HG03432 (cell line): ENCODE data around the gene HSF4.

Experiments used
- ATAC-seq: cut with Tn5 transposase; IDR thresholded peaks from one replicate; pipeline ENCODE4 v1.9.1; 2021; ENCODE audit warnings: mild to moderate bottlenecking, moderate library complexity; ENCODE audit not compliant: unreplicated experiment

Gene HSF4

GRCh38 chr16:67165121-67166078, 855 bp downstream of the HSF4 start:
- ATAC-seq, result no peak

GRCh38 chr16:67166110-67166547, 1.6 kb downstream of the HSF4 start:
- ATAC-seq, result no peak

GRCh38 chr16:67166598-67167168, 2.1 kb downstream of the HSF4 start:
- ATAC-seq, result no peak

GRCh38 chr16:67167588-67167987, 3.0 kb downstream of the HSF4 start:
- ATAC-seq, result no peak

GRCh38 chr16:67169011-67169451, 4.5 kb downstream of the HSF4 start:
- ATAC-seq, result no peak

GRCh38 chr16:67169642-67170167, 5.2 kb downstream of the HSF4 start:
- ATAC-seq, result no peak

- peak; percentile 48 for ATAC-seq
Measured at GRCh38 chr16:67170168-67170948, 5.8 kb downstream of the HSF4 start, which contains the start of gene NOL3. Gene NOL3, plus strand, starts transcription at chr16:67170538.

- ATAC-seq, result no peak
Measured at GRCh38 chr16:67170949-67171649, 6.6 kb downstream of the HSF4 start.

GRCh38 chr16:67173323-67173722, 8.8 kb downstream of the HSF4 start:
- no peak for ATAC-seq

GRCh38 chr16:67173808-67174705, 9.5 kb downstream of the HSF4 start:
- peak; percentile 43 for ATAC-seq

GRCh38 chr16:67174706-67175231, 10.2 kb downstream of the HSF4 start:
- ATAC-seq, result no peak

- no peak for ATAC-seq
Measured at GRCh38 chr16:67176662-67177061, 12.1 kb downstream of the HSF4 start.

GRCh38 chr16:67177743-67178699, 13.5 kb downstream of the HSF4 start:
- no peak for ATAC-seq

GRCh38 chr16:67179421-67180080, 15.0 kb downstream of the HSF4 start:
- ATAC-seq, result no peak

- no peak for ATAC-seq
Measured at GRCh38 chr16:67180166-67180565, 15.6 kb downstream of the HSF4 start.

GRCh38 chr16:67181346-67181745, 16.8 kb downstream of the HSF4 start:
- ATAC-seq, result no peak

- no peak for ATAC-seq
Measured at GRCh38 chr16:67182288-67182687, 17.7 kb downstream of the HSF4 start.

GRCh38 chr16:67183284-67183626, 18.7 kb downstream of the HSF4 start:
- ATAC-seq, result no peak
